Thoracic aorta (tissue), 2 donors: ENCODE data around the gene TNC. TPM values are rescaled to one million over a fixed set of nuclear protein-coding genes. Genes with fewer than 3 reads are reported as not detected.
A peak's percentile ranks its signal among the peaks of the same experiment; 100 is the strongest.

Experiments used
- ATAC-seq: fragments of 150-250 bp; one replicate; pipeline ENCODE4 v1.8.0; 2017; ENCODE audit warnings: low read depth; ENCODE audit not compliant: insufficient number of reproducible peaks, low FRiP score
- DNase-seq: peaks from one replicate; pipeline ENCODE4 v3.0.0-alpha.2; 2020; ENCODE audit warnings: low spot score
- H3K27ac ChIP-seq, 2 donors: fragments of 200-600 bp; sonication (generic); 1 replicate in 1 of 2; 2 replicates in 1 of 2; pipeline ENCODE4 v1.5.1; 2016; ENCODE audit warnings: mild to moderate bottlenecking in 2 of 2, moderate library complexity in 2 of 2
- H3K27me3 ChIP-seq: fragments of 200-600 bp; sonication (generic); replicated peaks from 2 replicates; pipeline ENCODE4 v1.6.0; 2016; ENCODE audit warnings: mild to moderate bottlenecking; ENCODE audit not compliant: insufficient read depth
- H3K36me3 ChIP-seq: fragments of 200-600 bp; sonication (generic); one replicate; pipeline ENCODE4 v1.5.1; 2016
- H3K4me1 ChIP-seq, 2 donors: fragments of 200-600 bp; sonication (generic); 1 replicate in 1 of 2; 2 replicates in 1 of 2; pipeline versions ENCODE4 v1.5.1 to v1.6.0; 2016; ENCODE audit warnings: low read depth in 2 of 2, mild to moderate bottlenecking in 1 of 2; ENCODE audit not compliant: control insufficient read depth in 1 of 2
- H3K4me3 ChIP-seq: fragments of 200-600 bp; sonication (generic); 2 replicates; pipeline ENCODE4 v1.5.1; 2016; ENCODE audit warnings: mild to moderate bottlenecking
- H3K9me3 ChIP-seq: fragments of 200-600 bp; sonication (generic); 2 replicates; pipeline ENCODE4 v1.5.1; 2016
- CTCF ChIP-seq: fragments of 200-600 bp; sonication (generic); IDR thresholded peaks from one replicate; pipeline ENCODE4 v1.5.1; 2019; ENCODE audit warnings: antibody characterized with exemption
- total RNA-seq, 2 donors: library from RNA; depleted of rRNA; stranded (reverse); fragments of >200 nt; gene quantifications; one replicate each; pipeline versions ENCODE4 v1.1.0 to v1.2.3, GENCODE V29; 2016

TNC gene
- total RNA-seq, 2 donors from 2014 or later = 87.1 to 243 TPM

GRCh38 chr9:115016344-115016743 lies 101.6 kb downstream of the TNC start:
- ATAC-seq = no peak
- H3K9me3 ChIP-seq = no peaks in the 10 kb centered on the region
- no peak for TF ChIP-seq CTCF
- peaks cover 0 to 16% of the 10 kb centered on the region in 2 donors for H3K4me1 ChIP-seq
- no peaks in the 10 kb centered on the region for H3K36me3 ChIP-seq
- no peaks in the 10 kb centered on the region for H3K27me3 ChIP-seq
- H3K4me3 ChIP-seq = no peak overlapping the region
- H3K27ac ChIP-seq = no peak overlapping the region
- DNase-seq = no peak

- DNase-seq (no peak), ATAC-seq (no peak)
- H3K27me3 ChIP-seq = no peaks in the 10 kb centered on the region
- TF ChIP-seq CTCF = peak; percentile 40
- no peaks in the 10 kb centered on the region for H3K36me3 ChIP-seq
- H3K9me3 ChIP-seq = no peaks in the 10 kb centered on the region
- H3K27ac ChIP-seq = no peak overlapping the region
- H3K4me3 ChIP-seq = no peak overlapping the region
- H3K4me1 ChIP-seq = peaks cover 0 to 16% of the 10 kb centered on the region in 2 donors
Observed at GRCh38 chr9:115015018-115015635, 102.8 kb downstream of the TNC start.

- Histone ChIP-seq H3K27me3 (no peaks in the 10 kb centered on the region), H3K9me3 (no peaks in the 10 kb centered on the region), H3K27ac (no peak overlapping the region), H3K36me3 (no peaks in the 10 kb centered on the region), H3K4me1 (peaks cover 0 to 15% of the 10 kb centered on the region in 2 donors), H3K4me3 (no peak overlapping the region)
- no peak for DNase-seq
- no peak for TF ChIP-seq CTCF
- no peak for ATAC-seq
Observed at GRCh38 chr9:115014438-115014837, 103.5 kb downstream of the TNC start.

GRCh38 chr9:115013998-115014397 lies 104.0 kb downstream of the TNC start:
- DNase-seq (no peak), ATAC-seq (no peak)
- H3K4me3 ChIP-seq = no peak overlapping the region
- no peaks in the 10 kb centered on the region for H3K9me3 ChIP-seq
- H3K27me3 ChIP-seq = no peaks in the 10 kb centered on the region
- peak; percentile 83 for TF ChIP-seq CTCF
- H3K36me3 ChIP-seq = no peaks in the 10 kb centered on the region
- no peak overlapping the region for H3K27ac ChIP-seq
- H3K4me1 ChIP-seq = peaks cover 0 to 11% of the 10 kb centered on the region in 2 donors

GRCh38 chr9:115012486-115012885 lies 105.5 kb downstream of the TNC start:
- no peaks in the 10 kb centered on the region for H3K4me1 ChIP-seq
- ATAC-seq (no peak), DNase-seq (no peak)
- H3K9me3 ChIP-seq = no peaks in the 10 kb centered on the region
- no peaks in the 10 kb centered on the region for H3K27me3 ChIP-seq
- H3K4me3 ChIP-seq = no peak overlapping the region
- H3K27ac ChIP-seq = no peak overlapping the region
- no peak for TF ChIP-seq CTCF
- H3K36me3 ChIP-seq = no peaks in the 10 kb centered on the region
